GM13976 (cell line): ENCODE data around the gene BCL10.

ENCODE experiments used
- DNase-seq: peaks from one replicate; pipeline ENCODE4 v3.0.0; 2012; ENCODE audit warnings: low spot score
- CTCF ChIP-seq: IDR thresholded peaks from 2 replicates; pipeline ENCODE4 v1.5.1; 2012; ENCODE audit warnings: borderline replicate concordance, mild to moderate bottlenecking; ENCODE audit not compliant: insufficient read depth; ENCODE audit errors: extremely low read depth, missing control alignments, control extremely low read depth
- in situ Hi-C: fragments of 300-500 bp; cut with MboI; formaldehyde crosslinking; loops from one replicate; pipeline ENCODE4 v1.12.0; 2022; ENCODE audit warnings: low sequenced_read_pairs, mixed read lengths, inconsistent platforms; ENCODE audit not compliant: unreplicated experiment

Gene BCL10

GRCh38 chr1:85295006-85295431 lies 18.6 kb upstream of the BCL10 start:
- DNase-seq, result no peak
- no peak for TF ChIP-seq CTCF
- in situ Hi-C loops, result no loop called here

- in situ Hi-C loops, result no loop called here
- TF ChIP-seq CTCF, result no peak
- no peak for DNase-seq
Measured at GRCh38 chr1:85290826-85291225, 14.4 kb upstream of the BCL10 start.

- DNase-seq, result no peak
- in situ Hi-C loops, result no loop called here
- no peak for TF ChIP-seq CTCF
Measured at GRCh38 chr1:85289848-85290335, 13.5 kb upstream of the BCL10 start.

- in situ Hi-C loops, result no loop called here
- no peak for DNase-seq
- no peak for TF ChIP-seq CTCF
Measured at GRCh38 chr1:85289207-85289847, 12.9 kb upstream of the BCL10 start.

GRCh38 chr1:85284202-85284601 lies 7.8 kb upstream of the BCL10 start:
- in situ Hi-C loops, result no loop called here
- TF ChIP-seq CTCF, result no peak
- no peak for DNase-seq

GRCh38 chr1:85283475-85284199 lies 7.2 kb upstream of the BCL10 start:
- in situ Hi-C loops, result no loop called here
- no peak for DNase-seq
- no peak for TF ChIP-seq CTCF
